ENCODE measurements around the gene NISCH. TPM values are rescaled to one million over a fixed set of nuclear protein-coding genes. Genes with fewer than 3 reads are reported as not detected.

NISCH gene
- polyA plus RNA-seq, 1 donor (not counting 4 experiments of a cell fraction or from before 2014, with no cell fraction given): 48.1 TPM

DNA sequence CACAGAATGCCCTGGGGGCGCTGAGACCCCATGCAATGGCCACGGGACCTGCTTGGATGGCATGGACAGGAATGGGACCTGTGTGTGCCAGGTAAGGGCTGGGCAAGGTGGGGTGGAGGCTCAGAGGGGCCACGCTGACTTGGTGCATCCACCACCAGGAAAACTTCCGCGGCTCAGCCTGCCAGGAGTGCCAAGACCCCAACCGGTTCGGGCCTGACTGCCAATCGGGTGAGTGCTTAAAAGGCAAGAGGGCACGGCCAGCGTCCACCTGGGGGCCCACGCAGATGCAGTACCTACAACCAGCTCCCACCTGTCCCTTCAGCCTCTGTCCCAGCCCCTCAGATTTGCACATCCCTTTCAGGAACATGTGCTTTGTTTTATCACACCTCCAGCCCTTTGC, 46.6 kb downstream of the NISCH start:
- dilution Hi-C loops (cut with MboI; ENCODE audit: extremely low pct_ligation_motif_present, low sequenced_read_pairs): no loop called here
- Histone ChIP-seq H3K4me1 (ENCODE audit: control insufficient read depth, extremely low read depth, insufficient read depth, low read length) (no peaks in the 10 kb centered on the region), H3K9me3 (ENCODE audit: control insufficient read depth, low read depth, low read length) (no peaks in the 10 kb centered on the region), H3K9me1 (ENCODE audit: control insufficient read depth, extremely low read depth, insufficient read depth, low read length) (no peaks in the 10 kb centered on the region), H3K36me3 (ENCODE audit: control insufficient read depth in 2 of 2, extremely low read depth in 1 of 2, insufficient read depth in 2 of 2, low read length in 2 of 2) (no peaks in the 10 kb centered on the region), H3K27me3 (ENCODE audit: control insufficient read depth, extremely low read depth, insufficient read depth, low read length) (peaks cover 9% of the 10 kb centered on the region), H3K4me2 (ENCODE audit: control insufficient read depth, extremely low read depth, insufficient read depth, low read depth, low read length) (no peak overlapping the region), H3K4me3 (ENCODE audit: control insufficient read depth in 2 of 3, extremely low read depth in 1 of 3, insufficient read depth in 2 of 3, low read depth in 1 of 3, low read length in 3 of 3) (no peak overlapping the region), H3K9ac (ENCODE audit: control insufficient read depth, extremely low read depth, insufficient read depth, low read length) (no peak overlapping the region), H3K79me2 (ENCODE audit: control insufficient read depth, insufficient read depth, low read length) (no peaks in the 10 kb centered on the region), H4K20me1 (ENCODE audit: control insufficient read depth, extremely low read depth, insufficient read depth, low read length) (no peaks in the 10 kb centered on the region), H2AFZ (ENCODE audit: control insufficient read depth, low read length) (no peak overlapping the region), H3K27ac (ENCODE audit: control insufficient read depth, insufficient read depth, low read length) (no peak overlapping the region)
- no peak for FAIRE-seq
- no peak for TF ChIP-seq CTCF (optimal IDR thresholded peaks at IDR 0.05 in 1 of 3, IDR thresholded peaks at IDR 0.05 in 1 of 3, conservative IDR thresholded peaks at IDR 0.05 in 1 of 3; ENCODE audit: extremely low read depth in 1 of 3, insufficient read depth in 2 of 3, low read length in 3 of 3)
- no peak for TF ChIP-seq EZH2 (IDR thresholded peaks at IDR 0.05; ENCODE audit: low read length)
- DNase-seq (ENCODE audit: low read depth, low spot score): no peak

- peaks cover 9% of the 10 kb centered on the region for H3K27me3 ChIP-seq (ENCODE audit: control insufficient read depth, extremely low read depth, insufficient read depth, low read length)
- DNase-seq (ENCODE audit: low read depth, low spot score) (no peak), FAIRE-seq (no peak)
- H3K79me2 ChIP-seq (ENCODE audit: control insufficient read depth, insufficient read depth, low read length): no peaks in the 10 kb centered on the region
- no peak overlapping the region for H2AFZ ChIP-seq (ENCODE audit: control insufficient read depth, low read length)
- H3K9me1 ChIP-seq (ENCODE audit: control insufficient read depth, extremely low read depth, insufficient read depth, low read length): no peaks in the 10 kb centered on the region
- H3K27ac ChIP-seq (ENCODE audit: control insufficient read depth, insufficient read depth, low read length): no peak overlapping the region
- H3K9me3 ChIP-seq (ENCODE audit: control insufficient read depth, low read depth, low read length): no peaks in the 10 kb centered on the region
- H3K4me2 ChIP-seq (ENCODE audit: control insufficient read depth, extremely low read depth, insufficient read depth, low read depth, low read length): no peak overlapping the region
- no peaks in the 10 kb centered on the region for H4K20me1 ChIP-seq (ENCODE audit: control insufficient read depth, extremely low read depth, insufficient read depth, low read length)
- H3K4me3 ChIP-seq (ENCODE audit: control insufficient read depth in 2 of 3, extremely low read depth in 1 of 3, insufficient read depth in 2 of 3, low read depth in 1 of 3, low read length in 3 of 3): no peak overlapping the region
- dilution Hi-C loops (cut with MboI; ENCODE audit: extremely low pct_ligation_motif_present, low sequenced_read_pairs): no loop called here
- no peaks in the 10 kb centered on the region for H3K4me1 ChIP-seq (ENCODE audit: control insufficient read depth, extremely low read depth, insufficient read depth, low read length)
- H3K36me3 ChIP-seq (ENCODE audit: control insufficient read depth in 2 of 2, extremely low read depth in 1 of 2, insufficient read depth in 2 of 2, low read length in 2 of 2): no peaks in the 10 kb centered on the region
- H3K9ac ChIP-seq (ENCODE audit: control insufficient read depth, extremely low read depth, insufficient read depth, low read length): no peak overlapping the region
- no peak for TF ChIP-seq CTCF (optimal IDR thresholded peaks at IDR 0.05 in 1 of 3, IDR thresholded peaks at IDR 0.05 in 1 of 3, conservative IDR thresholded peaks at IDR 0.05 in 1 of 3; ENCODE audit: extremely low read depth in 1 of 3, insufficient read depth in 2 of 3, low read length in 3 of 3)
- no peak for TF ChIP-seq EZH2 (IDR thresholded peaks at IDR 0.05; ENCODE audit: low read length)
These were observed 47.5 kb downstream of the NISCH start for GRCh38 chr3:52502808-52503350.
